ENCODE data around the gene TTF2. TPM values are rescaled to one million over a fixed set of nuclear protein-coding genes. Genes with fewer than 3 reads are reported as not detected.

Gene TTF2
- total and polyA plus RNA-seq, 7 donors = 3.6 to 19.3 (median 8.6) TPM

- no peak overlapping the region for H3K27ac ChIP-seq
- 82 to 86% methylated on average over 2 of the region's 2 CpGs for WGBS, 2 donors
- DNase-seq = no peak
- no peaks in the 10 kb centered on the region for H3K9me3 ChIP-seq
- H3K36me3 ChIP-seq = peaks cover 0 to 3% (median under 1%) of the 10 kb centered on the region in 4 donors
- TF ChIP-seq POLR2AphosphoS5 (IDR thresholded peaks at IDR 0.05) = no peak
- TF ChIP-seq, protein P1, sequence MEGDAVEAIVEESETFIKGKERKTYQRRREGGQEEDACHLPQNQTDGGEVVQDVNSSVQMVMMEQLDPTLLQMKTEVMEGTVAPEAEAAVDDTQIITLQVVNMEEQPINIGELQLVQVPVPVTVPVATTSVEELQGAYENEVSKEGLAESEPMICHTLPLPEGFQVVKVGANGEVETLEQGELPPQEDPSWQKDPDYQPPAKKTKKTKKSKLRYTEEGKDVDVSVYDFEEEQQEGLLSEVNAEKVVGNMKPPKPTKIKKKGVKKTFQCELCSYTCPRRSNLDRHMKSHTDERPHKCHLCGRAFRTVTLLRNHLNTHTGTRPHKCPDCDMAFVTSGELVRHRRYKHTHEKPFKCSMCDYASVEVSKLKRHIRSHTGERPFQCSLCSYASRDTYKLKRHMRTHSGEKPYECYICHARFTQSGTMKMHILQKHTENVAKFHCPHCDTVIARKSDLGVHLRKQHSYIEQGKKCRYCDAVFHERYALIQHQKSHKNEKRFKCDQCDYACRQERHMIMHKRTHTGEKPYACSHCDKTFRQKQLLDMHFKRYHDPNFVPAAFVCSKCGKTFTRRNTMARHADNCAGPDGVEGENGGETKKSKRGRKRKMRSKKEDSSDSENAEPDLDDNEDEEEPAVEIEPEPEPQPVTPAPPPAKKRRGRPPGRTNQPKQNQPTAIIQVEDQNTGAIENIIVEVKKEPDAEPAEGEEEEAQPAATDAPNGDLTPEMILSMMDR (IDR thresholded peaks at IDR 0.05) = no peak
- H3K27me3 ChIP-seq = no peaks in the 10 kb centered on the region
- H3K4me1 ChIP-seq = peaks cover 0 to 3% (median 1%) of the 10 kb centered on the region in 4 donors
- intact Hi-C loops (cut with DNase I) = no loop called here
- no peak overlapping the region for H3K4me3 ChIP-seq
These were observed 10.0 kb downstream of the TTF2 start for GRCh38 chr1:117070124-117070523.

GRCh38 chr1:117076648-117077047, 16.5 kb downstream of the TTF2 start:
- WGBS, 2 donors = 95% methylated on average over 5 of the region's 5 CpGs
- H3K36me3 ChIP-seq = peaks cover 0 to 64% (median 26%) of the 10 kb centered on the region in 4 donors
- intact Hi-C loops (cut with DNase I) = no loop called here
- H3K9me3 ChIP-seq = no peaks in the 10 kb centered on the region
- no peak for DNase-seq
- H3K27me3 ChIP-seq = no peaks in the 10 kb centered on the region
- TF ChIP-seq, protein P1 (IDR thresholded peaks at IDR 0.05) = no peak
- TF ChIP-seq POLR2AphosphoS5 (IDR thresholded peaks at IDR 0.05) = no peak
- TF ChIP-seq POLR2A (IDR thresholded peaks at IDR 0.05) = no peak
- no peak for TF ChIP-seq EP300 (IDR thresholded peaks at IDR 0.05)
- no peak overlapping the region for H3K27ac ChIP-seq
- peaks cover 0 to 3% (median 0%) of the 10 kb centered on the region in 4 donors for H3K4me1 ChIP-seq
- H3K4me3 ChIP-seq = no peak overlapping the region

DNA sequence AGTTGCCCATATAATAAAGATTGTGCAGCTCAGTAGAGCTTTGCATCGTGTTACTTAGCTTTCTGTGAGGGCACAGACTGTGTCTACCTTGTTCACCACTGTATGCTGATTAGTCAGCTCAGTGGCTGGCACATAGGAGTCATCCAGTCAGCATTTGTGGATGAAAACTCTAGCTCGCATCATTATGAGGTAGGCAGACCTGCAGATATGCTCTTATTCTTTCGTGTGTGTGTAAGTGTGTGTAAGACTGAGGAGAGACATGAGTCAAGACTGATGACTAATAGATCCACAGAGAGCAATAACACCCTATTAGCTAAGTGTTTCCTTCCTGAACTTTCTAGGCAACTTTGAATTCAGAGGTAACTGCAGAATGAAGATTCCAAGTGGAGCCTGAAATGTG, 17.1 kb downstream of the TTF2 start:
- no peaks in the 10 kb centered on the region for H3K9me3 ChIP-seq
- 66 to 85% methylated on average over 3 of the region's 3 CpGs for WGBS, 2 donors
- no peak for TF ChIP-seq EP300 (IDR thresholded peaks at IDR 0.05)
- no peak for TF ChIP-seq POLR2AphosphoS5 (IDR thresholded peaks at IDR 0.05)
- TF ChIP-seq, protein P1 (IDR thresholded peaks at IDR 0.05) = no peak
- no peak for TF ChIP-seq POLR2A (IDR thresholded peaks at IDR 0.05)
- no peaks in the 10 kb centered on the region for H3K27me3 ChIP-seq
- DNase-seq = no peak
- peaks cover 0 to 3% (median 0%) of the 10 kb centered on the region in 4 donors for H3K4me1 ChIP-seq
- H3K4me3 ChIP-seq = no peak overlapping the region
- peaks cover 0 to 71% (median 31%) of the 10 kb centered on the region in 4 donors for H3K36me3 ChIP-seq
- H3K27ac ChIP-seq = no peak overlapping the region
- intact Hi-C loops (cut with DNase I) = no loop called here

- DNase-seq = no peak
- 95 to 97% methylated on average over 6 of the region's 6 CpGs for WGBS, 2 donors
- TF ChIP-seq POLR2AphosphoS5 (IDR thresholded peaks at IDR 0.05) (no peak), EP300 (IDR thresholded peaks at IDR 0.05) (no peak), POLR2A (IDR thresholded peaks at IDR 0.05) (no peak)
- TF ChIP-seq, protein P1 (IDR thresholded peaks at IDR 0.05) = no peak
- peaks cover 0 to 90% (median 34%) of the 10 kb centered on the region in 4 donors for H3K36me3 ChIP-seq
- no peaks in the 10 kb centered on the region for H3K4me1 ChIP-seq
- H3K4me3 ChIP-seq = no peak overlapping the region
- H3K9me3 ChIP-seq = no peaks in the 10 kb centered on the region
- no peak overlapping the region for H3K27ac ChIP-seq
- intact Hi-C loops (cut with DNase I) = no loop called here
- no peaks in the 10 kb centered on the region for H3K27me3 ChIP-seq
These were observed 19.6 kb downstream of the TTF2 start for GRCh38 chr1:117079737-117080136.

DNA sequence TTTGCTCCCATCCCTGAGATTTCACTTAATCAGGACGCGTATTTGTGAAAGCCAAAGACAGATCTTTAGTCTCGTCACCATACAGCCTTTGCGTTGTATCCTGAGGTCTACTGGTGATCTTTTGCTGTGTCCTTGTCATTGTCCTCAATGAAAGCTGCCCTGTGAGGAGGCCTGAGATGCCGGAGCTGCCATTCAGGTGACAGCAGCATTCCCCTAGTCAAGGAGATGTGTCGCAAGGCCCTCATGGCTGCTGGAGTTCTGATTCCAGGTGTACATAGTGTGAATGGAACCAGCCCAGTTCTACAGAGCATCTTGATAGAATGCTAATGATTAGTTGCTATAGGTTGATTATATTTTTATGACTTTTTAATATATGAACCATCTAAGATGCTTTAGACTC, 24.1 kb downstream of the TTF2 start:
- Histone ChIP-seq H3K4me3 (no peak overlapping the region), H3K9me3 (no peaks in the 10 kb centered on the region), H3K27me3 (no peaks in the 10 kb centered on the region), H3K27ac (no peak overlapping the region), H3K36me3 (peaks cover 0 to 50% (median 9%) of the 10 kb centered on the region in 4 donors), H3K4me1 (no peaks in the 10 kb centered on the region)
- TF ChIP-seq, protein P1 (IDR thresholded peaks at IDR 0.05) = no peak
- no peak for TF ChIP-seq EP300 (IDR thresholded peaks at IDR 0.05)
- TF ChIP-seq POLR2AphosphoS5 (IDR thresholded peaks at IDR 0.05) = no peak
- TF ChIP-seq POLR2A (IDR thresholded peaks at IDR 0.05) = no peak
- intact Hi-C loops (cut with DNase I) = no loop called here
- WGBS, 2 donors = 81 to 82% methylated on average over 6 of the region's 6 CpGs
- no peak for DNase-seq

Measured in sigmoid colon (tissue), 7 donors.